A549 (cell line): Measurements from ENCODE around the gene SORCS2. TPM values are rescaled to one million over a fixed set of nuclear protein-coding genes. Genes with fewer than 3 reads are reported as not detected.

Experiments
- ATAC-seq, 2 experiments: fragments of 200-7000 bp in 1 of 2; fragments of >200 bp in 1 of 2; cut with Nextera tagmentation in 1 of 2; cut with Tn5 transposase in 1 of 2; 3 replicates each; pipeline versions ENCODE4 v1.8.0 to v1.9.1; 2018 to 2020; ENCODE audit warnings: mild to moderate bottlenecking in 1 of 2, moderate library complexity in 1 of 2
- CTCF ChIA-PET: fragments of 300-600 bp; sonication (Branson Sonifier 250); formaldehyde crosslinking; extraction: SDS; loops from one replicate; lab custom pipeline; 2021; ENCODE audit warnings: antibody characterized with exemption, inconsistent platforms; lab: Yijun Ruan, JAX
- POLR2A ChIA-PET: fragments of 350-600 bp; formaldehyde crosslinking; extraction: SDS; loops from one replicate; lab custom pipeline; 2021; ENCODE audit warnings: antibody characterized with exemption, inconsistent platforms; lab: Yijun Ruan, JAX
- DNase-seq, 2 experiments: peaks; one replicate each; pipeline versions ENCODE4 v3.0.0 to v3.0.0-alpha.2; 2011 to 2016; ENCODE audit warnings: low read depth in 1 of 2, low spot score in 1 of 2
- FAIRE-seq: peaks from 2 replicates; lab custom pipeline; 2011; peaks lifted over from hg19 to GRCh38; lab: Jason Lieb, UNC
- H3K27ac ChIP-seq, 2 experiments: fragments of >200 bp; sonication (Bioruptor Twin); formaldehyde crosslinking; 3 replicates each; pipeline ENCODE4 v1.5.1; 2016 to 2017
- H3K4me1 ChIP-seq: fragments of >200 bp; sonication (Bioruptor Twin); formaldehyde crosslinking; 3 replicates; pipeline ENCODE4 v1.6.1; 2016
- H3K4me2 ChIP-seq: fragments of >200 bp; sonication (Bioruptor Twin); formaldehyde crosslinking; 3 replicates; pipeline ENCODE4 v1.6.1; 2016
- H3K4me3 ChIP-seq: fragments of >200 bp; sonication (Bioruptor Twin); formaldehyde crosslinking; 3 replicates; pipeline ENCODE4 v1.5.1; 2016
- H3K9me3 ChIP-seq: fragments of >200 bp; sonication (Bioruptor Twin); formaldehyde crosslinking; 3 replicates; pipeline ENCODE4 v1.6.1; 2016
- CBX2 ChIP-seq: fragments of 200-600 bp; sonication (generic); IDR thresholded peaks from 2 replicates; pipeline ENCODE4 v1.6.1; 2016; ENCODE audit warnings: low read depth, mild to moderate bottlenecking, borderline replicate concordance
- EHF ChIP-seq: fragments of 250-450 bp; sonication (Bioruptor Pico); IDR thresholded peaks from 2 replicates; pipeline ENCODE4 v1.5.0; 2020; ENCODE audit warnings: mild to moderate bottlenecking
- EHMT2 ChIP-seq: fragments of 200-600 bp; sonication (generic); IDR thresholded peaks from 2 replicates; pipeline ENCODE4 v1.6.1; 2016; ENCODE audit warnings: antibody characterized with exemption, low read depth, mild to moderate bottlenecking, moderate library complexity
- FOSL2 ChIP-seq, 2 experiments: fragments of 450-650 bp in 1 of 2; fragments of >200 bp in 1 of 2; sonication (Bioruptor Twin) in 1 of 2; formaldehyde crosslinking; IDR thresholded peaks; 2 replicates each; pipeline versions ENCODE4 v1.5.0 to v1.6.1; 2016 to 2020; ENCODE audit warnings: mild to moderate bottlenecking in 1 of 2, moderate library complexity in 1 of 2
- HOXB5 ChIP-seq: fragments of 250-450 bp; sonication (Bioruptor Pico); IDR thresholded peaks from 2 replicates; pipeline ENCODE4 v1.5.0; 2020; ENCODE audit warnings: mild to moderate bottlenecking, moderate library complexity
- JUN ChIP-seq, 2 experiments: fragments of >200 bp; sonication (Bioruptor Twin); formaldehyde crosslinking; IDR thresholded peaks; 2 replicates in 1 of 2; 3 replicates in 1 of 2; pipeline ENCODE4 v1.6.1; 2016 to 2017
- KDM5A ChIP-seq: fragments of 200-600 bp; sonication (generic); IDR thresholded peaks from 2 replicates; pipeline ENCODE4 v1.6.1; 2016; ENCODE audit warnings: antibody characterized with exemption, mild to moderate bottlenecking
- MAFK ChIP-seq: fragments of 450-650 bp; IDR thresholded peaks from 2 replicates; pipeline ENCODE4 v1.6.1; 2014; ENCODE audit not compliant: partially characterized antibody
- NFE2L2 ChIP-seq: fragments of 150-350 bp; conservative IDR thresholded peaks from 2 replicates; pipeline ENCODE4 v1.6.1; 2014; ENCODE audit warnings: low read length
- NR3C1 ChIP-seq: fragments of >200 bp; sonication (Bioruptor Twin); formaldehyde crosslinking; IDR thresholded peaks from 3 replicates; pipeline ENCODE4 v1.6.1; 2017
- PHF8 ChIP-seq: fragments of 200-600 bp; sonication (generic); IDR thresholded peaks from 2 replicates; pipeline ENCODE4 v1.6.1; 2016; ENCODE audit warnings: low read depth, mild to moderate bottlenecking, antibody characterized with exemption, moderate library complexity, borderline replicate concordance
- POLR2A ChIP-seq: IDR thresholded peaks from 2 replicates; pipeline ENCODE4 v1.6.1; 2012; ENCODE audit warnings: mild to moderate bottlenecking, low read length
- RARB ChIP-seq: fragments of 250-450 bp; sonication (Bioruptor Pico); IDR thresholded peaks from 2 replicates; pipeline ENCODE4 v1.8.0; 2021; ENCODE audit warnings: mild to moderate bottlenecking, moderate library complexity
- RNF2 ChIP-seq: fragments of 200-600 bp; sonication (generic); IDR thresholded peaks from 2 replicates; pipeline ENCODE4 v1.6.1; 2016; ENCODE audit warnings: low read depth, mild to moderate bottlenecking, antibody characterized with exemption, moderate library complexity, borderline replicate concordance
- TFCP2L1 ChIP-seq: fragments of 250-450 bp; sonication (Bioruptor Pico); IDR thresholded peaks from 2 replicates; pipeline ENCODE4 v1.5.0; 2021; ENCODE audit warnings: mild to moderate bottlenecking
- TP53 ChIP-seq: fragments of 250-450 bp; sonication (Bioruptor Pico); IDR thresholded peaks from 2 replicates; pipeline ENCODE4 v1.5.0; 2021; ENCODE audit warnings: mild to moderate bottlenecking, moderate library complexity
- ZFP36 ChIP-seq: fragments of 450-650 bp; IDR thresholded peaks from 2 replicates; pipeline ENCODE4 v1.6.1; 2014; ENCODE audit warnings: borderline replicate concordance; ENCODE audit not compliant: partially characterized antibody
- ZNF302 ChIP-seq: fragments of 250-450 bp; sonication (Bioruptor Pico); IDR thresholded peaks from 2 replicates; pipeline ENCODE4 v1.9.0; 2021; ENCODE audit warnings: inconsistent platforms, mild to moderate bottlenecking, moderate library complexity
- WGBS: methylation state at CpG from one replicate; pipeline ENCODE4 v1.1.6; 2017; ENCODE audit errors: missing lambda C conversion rate; 5-methylcytosine and 5-hydroxymethylcytosine counted together
- polyA plus RNA-seq, 4 experiments: library from polyadenylated mRNA; depleted of rRNA in 3 of 4; stranded (reverse); fragments of >200 nt; fragmentation: RNase III in 1 of 4; extraction: RNeasy Plus Mini Kit Qiagen cat#74134 plus additional on column Dnase treatment in 1 of 4; gene quantifications; 2 replicates in 3 of 4; 3 replicates in 1 of 4; pipeline ENCODE4 v1.2.3, GENCODE V29; 2011 to 2017
- TF ChIP-seq, protein P1 (sequence below): fragments of >200 bp; sonication (Bioruptor Twin); formaldehyde crosslinking; IDR thresholded peaks from 2 replicates; pipeline ENCODE4 v1.6.1; 2016
- TF ChIP-seq, protein P2 (sequence below): fragments of 150-350 bp; IDR thresholded peaks from 2 replicates; pipeline ENCODE4 v1.6.1; 2014; ENCODE audit warnings: low read depth, mild to moderate bottlenecking, low read length
- TF ChIP-seq, protein P3 (sequence below): fragments of >200 bp; sonication (Bioruptor Twin); formaldehyde crosslinking; IDR thresholded peaks from 3 replicates; pipeline ENCODE4 v1.6.1; 2016
- TF ChIP-seq, protein P4 (sequence below): fragments of 250-450 bp; sonication (Bioruptor Pico); IDR thresholded peaks from 2 replicates; pipeline ENCODE4 v1.5.0; 2021; ENCODE audit warnings: mild to moderate bottlenecking, moderate library complexity, borderline replicate concordance
- TF ChIP-seq, protein P5 (sequence below): IDR thresholded peaks from 2 replicates; pipeline ENCODE4 v1.6.1; 2012

Gene SORCS2
- polyA plus RNA-seq, 2 of the 4 experiments (the other 2 are of a cell fraction) = 1.4 to 4.6 TPM

DNA sequence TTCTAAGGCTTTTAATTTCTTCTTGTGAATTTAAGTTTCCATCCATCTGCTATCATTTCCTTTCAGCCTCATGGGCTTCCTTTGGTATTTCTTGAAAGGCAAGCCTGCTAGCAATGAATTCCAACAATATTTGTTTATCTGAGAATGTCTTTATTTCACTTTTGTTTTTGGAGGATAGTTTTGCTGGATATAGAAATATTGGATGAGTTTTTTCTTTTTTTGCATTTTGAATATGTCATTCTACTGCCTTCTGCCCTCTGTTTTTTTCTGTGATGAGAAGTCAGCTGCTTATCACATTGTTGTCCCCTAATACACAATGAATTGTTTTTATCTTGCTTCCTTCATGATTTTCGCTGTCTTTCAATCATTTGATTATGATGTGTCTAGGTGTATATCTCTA, 13.2 kb upstream of the SORCS2 start:
- no peak for ATAC-seq
- Histone ChIP-seq H3K4me1 (no peaks in the 10 kb centered on the region), H3K27ac (no peak overlapping the region), H3K9me3 (peaks cover 11% of the 10 kb centered on the region; the same call in 1 of the 3 replicates), H3K4me2 (no peak overlapping the region), H3K4me3 (no peak overlapping the region)
- WGBS = 80% methylated on average over 1 of the region's 1 CpG
- POLR2A ChIA-PET = no interaction called here
- DNase-seq = no peak
- no peak for FAIRE-seq
- CTCF ChIA-PET = interaction anchor here (1.0 kb wide), 1 partner anchor 13 kb away, joined by 3 read pairs; no protein-coding TSS in a partner anchor
- no peak for TF ChIP-seq FOSL2 (IDR thresholded peaks at IDR 0.05)
- no peak for TF ChIP-seq FOSL2 (CRISPR knock-in tag; IDR thresholded peaks at IDR 0.05)
- TF ChIP-seq, protein P1, sequence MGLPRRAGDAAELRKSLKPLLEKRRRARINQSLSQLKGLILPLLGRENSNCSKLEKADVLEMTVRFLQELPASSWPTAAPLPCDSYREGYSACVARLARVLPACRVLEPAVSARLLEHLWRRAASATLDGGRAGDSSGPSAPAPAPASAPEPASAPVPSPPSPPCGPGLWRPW = no peak
- no peak for TF ChIP-seq ZFP36
- no peak for TF ChIP-seq NR3C1
- TF ChIP-seq KDM5A = no peak
- TF ChIP-seq PHF8 = no peak

DNA sequence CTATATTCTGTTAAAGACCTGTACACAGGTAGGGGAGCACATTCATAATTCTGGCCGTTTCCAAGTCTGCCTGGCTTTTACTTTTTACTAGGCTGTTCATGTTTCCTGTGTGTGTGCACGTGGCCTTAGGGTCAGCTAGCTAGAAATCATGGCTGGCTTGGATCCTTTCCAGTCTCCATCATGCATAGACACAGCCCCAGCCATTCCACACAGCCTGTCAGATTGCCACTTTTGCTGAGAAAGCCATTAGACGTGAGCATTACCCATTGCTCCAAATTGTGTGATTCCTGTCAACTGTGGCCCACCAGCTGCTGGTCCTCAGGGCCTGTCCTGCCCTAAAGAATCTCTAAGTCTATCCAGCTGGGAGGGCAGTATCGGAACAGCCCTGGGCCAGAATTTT, 11.4 kb upstream of the SORCS2 start:
- ATAC-seq (no peak), FAIRE-seq (no peak), DNase-seq (no peak)
- H3K4me1 ChIP-seq = no peaks in the 10 kb centered on the region
- POLR2A ChIA-PET = no interaction called here
- H3K9me3 ChIP-seq = peaks cover 11% of the 10 kb centered on the region; the same call in 1 of the 3 replicates
- no peak for TF ChIP-seq TFCP2L1 (CRISPR knock-in tag)
- no peak for TF ChIP-seq JUN (IDR thresholded peaks at IDR 0.05)
- TF ChIP-seq, protein P1 = no peak
- TF ChIP-seq, protein P2, sequence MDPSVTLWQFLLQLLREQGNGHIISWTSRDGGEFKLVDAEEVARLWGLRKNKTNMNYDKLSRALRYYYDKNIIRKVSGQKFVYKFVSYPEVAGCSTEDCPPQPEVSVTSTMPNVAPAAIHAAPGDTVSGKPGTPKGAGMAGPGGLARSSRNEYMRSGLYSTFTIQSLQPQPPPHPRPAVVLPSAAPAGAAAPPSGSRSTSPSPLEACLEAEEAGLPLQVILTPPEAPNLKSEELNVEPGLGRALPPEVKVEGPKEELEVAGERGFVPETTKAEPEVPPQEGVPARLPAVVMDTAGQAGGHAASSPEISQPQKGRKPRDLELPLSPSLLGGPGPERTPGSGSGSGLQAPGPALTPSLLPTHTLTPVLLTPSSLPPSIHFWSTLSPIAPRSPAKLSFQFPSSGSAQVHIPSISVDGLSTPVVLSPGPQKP = no peak
- no peak for TF ChIP-seq PHF8
- TF ChIP-seq MAFK = no peak
- TF ChIP-seq NR3C1 = no peak
- TF ChIP-seq, protein P3, sequence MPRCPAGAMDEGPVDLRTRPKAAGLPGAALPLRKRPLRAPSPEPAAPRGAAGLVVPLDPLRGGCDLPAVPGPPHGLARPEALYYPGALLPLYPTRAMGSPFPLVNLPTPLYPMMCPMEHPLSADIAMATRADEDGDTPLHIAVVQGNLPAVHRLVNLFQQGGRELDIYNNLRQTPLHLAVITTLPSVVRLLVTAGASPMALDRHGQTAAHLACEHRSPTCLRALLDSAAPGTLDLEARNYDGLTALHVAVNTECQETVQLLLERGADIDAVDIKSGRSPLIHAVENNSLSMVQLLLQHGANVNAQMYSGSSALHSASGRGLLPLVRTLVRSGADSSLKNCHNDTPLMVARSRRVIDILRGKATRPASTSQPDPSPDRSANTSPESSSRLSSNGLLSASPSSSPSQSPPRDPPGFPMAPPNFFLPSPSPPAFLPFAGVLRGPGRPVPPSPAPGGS = no peak
- no peak for TF ChIP-seq RNF2
- no peak for TF ChIP-seq POLR2A
- no peak for TF ChIP-seq FOSL2 (IDR thresholded peaks at IDR 0.05)
- TF ChIP-seq FOSL2 (CRISPR knock-in tag; IDR thresholded peaks at IDR 0.05) = no peak
- no peak for TF ChIP-seq TP53
- TF ChIP-seq HOXB5 = no peak
- TF ChIP-seq, protein P4, sequence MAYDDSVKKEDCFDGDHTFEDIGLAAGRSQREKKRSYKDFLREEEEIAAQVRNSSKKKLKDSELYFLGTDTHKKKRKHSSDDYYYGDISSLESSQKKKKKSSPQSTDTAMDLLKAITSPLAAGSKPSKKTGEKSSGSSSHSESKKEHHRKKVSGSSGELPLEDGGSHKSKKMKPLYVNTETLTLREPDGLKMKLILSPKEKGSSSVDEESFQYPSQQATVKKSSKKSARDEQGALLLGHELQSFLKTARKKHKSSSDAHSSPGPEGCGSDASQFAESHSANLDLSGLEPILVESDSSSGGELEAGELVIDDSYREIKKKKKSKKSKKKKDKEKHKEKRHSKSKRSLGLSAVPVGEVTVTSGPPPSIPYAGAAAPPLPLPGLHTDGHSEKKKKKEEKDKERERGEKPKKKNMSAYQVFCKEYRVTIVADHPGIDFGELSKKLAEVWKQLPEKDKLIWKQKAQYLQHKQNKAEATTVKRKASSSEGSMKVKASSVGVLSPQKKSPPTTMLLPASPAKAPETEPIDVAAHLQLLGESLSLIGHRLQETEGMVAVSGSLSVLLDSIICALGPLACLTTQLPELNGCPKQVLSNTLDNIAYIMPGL (CRISPR knock-in tag) = no peak
- no peak for TF ChIP-seq NFE2L2
- no peak for TF ChIP-seq CBX2
- no peak for TF ChIP-seq EHF (CRISPR knock-in tag)
- no peak overlapping the region for H3K4me2 ChIP-seq
- H3K4me3 ChIP-seq = no peak overlapping the region
- CTCF ChIA-PET = interaction anchor here (1.7 kb wide), 1 partner anchor 11 kb away, joined by 10 read pairs; the partner anchor contains the start of gene SORCS2
- WGBS = 35% methylated on average over 4 of the region's 4 CpGs
- no peak overlapping the region for H3K27ac ChIP-seq

DNA sequence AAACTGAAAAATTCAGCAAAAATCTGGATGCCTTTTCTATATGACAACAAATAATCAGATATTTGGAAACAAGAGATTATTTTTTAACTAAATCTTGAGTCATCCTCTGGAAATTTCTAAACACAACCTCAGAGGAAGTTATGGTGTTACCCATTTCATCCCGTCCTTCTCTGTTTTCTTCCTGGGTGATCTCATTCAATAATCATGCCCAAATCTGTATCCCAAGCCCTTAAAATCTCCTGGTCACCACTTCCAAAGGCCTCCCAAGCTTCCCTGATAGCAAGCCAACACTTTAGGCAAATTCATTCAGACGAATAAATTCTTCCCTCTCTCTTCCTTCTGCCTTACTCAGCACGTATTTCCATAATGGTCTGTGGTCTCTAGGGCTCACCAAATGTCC, 9.7 kb upstream of the SORCS2 start:
- no peak overlapping the region for H3K4me3 ChIP-seq
- H3K4me2 ChIP-seq = no peak overlapping the region
- no peak for ATAC-seq
- peaks cover 11% of the 10 kb centered on the region; the same call in 1 of the 3 replicates for H3K9me3 ChIP-seq
- FAIRE-seq = no peak
- H3K4me1 ChIP-seq = no peaks in the 10 kb centered on the region
- no peak overlapping the region for H3K27ac ChIP-seq
- ChIA-PET POLR2A (interaction anchor here (0.6 kb wide), 1 partner anchor 138 kb away, joined by 3 read pairs; no protein-coding TSS in a partner anchor), CTCF (interaction anchor here (0.9 to 1.6 kb wide), 3 partner anchors 9 to 114 kb away, joined by 3 to 6 read pairs (median 4); partner anchors contain the start of gene SORCS2)
- WGBS = 42% methylated on average over 3 of the region's 3 CpGs
- DNase-seq = no peak
- TF ChIP-seq, protein P5, sequence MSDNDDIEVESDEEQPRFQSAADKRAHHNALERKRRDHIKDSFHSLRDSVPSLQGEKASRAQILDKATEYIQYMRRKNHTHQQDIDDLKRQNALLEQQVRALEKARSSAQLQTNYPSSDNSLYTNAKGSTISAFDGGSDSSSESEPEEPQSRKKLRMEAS = no peak
- TF ChIP-seq RARB (CRISPR knock-in tag) (no peak), ZNF302 (CRISPR knock-in tag) (no peak), FOSL2 (IDR thresholded peaks at IDR 0.05) (no peak), FOSL2 (CRISPR knock-in tag; IDR thresholded peaks at IDR 0.05) (no peak), TP53 (no peak), ZFP36 (no peak), EHMT2 (no peak)
- TF ChIP-seq, protein P3 = no peak
- TF ChIP-seq, protein P1 = no peak
